Lower leg skin (tissue), 4 donors: ENCODE measurements around the gene AKIRIN1. TPM values are rescaled to one million over a fixed set of nuclear protein-coding genes. Genes with fewer than 3 reads are reported as not detected.
"Not testable (repeated sequence)": the region's sequence is repeated elsewhere in the genome, so short reads cannot be mapped to it uniquely, and the experiment has no call there.

ENCODE experiments used
- DNase-seq, 2 donors: peaks; one replicate each; pipeline ENCODE4 v3.0.0-alpha.2; 2019; ENCODE audit warnings: low spot score in 2 of 2
- H3K4me3 ChIP-seq: fragments of 200-600 bp; sonication (generic); 2 replicates; pipeline ENCODE4 v1.5.1; 2017; ENCODE audit warnings: mild to moderate bottlenecking, low read depth; ENCODE audit not compliant: poor library complexity, severe bottlenecking
- CTCF ChIP-seq, 3 donors: fragments of 450-650 bp; IDR thresholded peaks; one replicate each; pipeline ENCODE4 v1.5.1; 2016; ENCODE audit warnings: antibody characterized with exemption in 3 of 3, mild to moderate bottlenecking in 3 of 3, moderate library complexity in 2 of 3
- POLR2A ChIP-seq, 2 donors: fragments of 450-650 bp; IDR thresholded peaks; one replicate each; pipeline ENCODE4 v1.6.1; 2016 to 2017; ENCODE audit warnings: antibody characterized with exemption in 2 of 2, mild to moderate bottlenecking in 1 of 2, moderate library complexity in 1 of 2
- WGBS, 2 donors: methylation state at CpG; one replicate each; pipeline ENCODE4 v1.1.5; 2018; 5-methylcytosine and 5-hydroxymethylcytosine counted together
- intact Hi-C: fragments of 100-400 bp; cut with DNase I; formaldehyde crosslinking; loops from one replicate; pipeline ENCODE4 v1.15.0; 2023; ENCODE audit warnings: low total_unique reads
- total RNA-seq, 4 donors: library from RNA; depleted of rRNA; stranded (reverse); fragments of >200 nt; gene quantifications; one replicate each; pipeline ENCODE4 v1.1.0, GENCODE V29; 2016

Gene AKIRIN1
- total RNA-seq, 4 donors from 2014 or later: 22.3 to 36.8 (median 28.7) TPM

- no peak for TF ChIP-seq POLR2A (IDR thresholded peaks at IDR 0.05)
- TF ChIP-seq CTCF (IDR thresholded peaks at IDR 0.05): no peak
- no peak overlapping the region for H3K4me3 ChIP-seq
- DNase-seq: no peak
- intact Hi-C loops: no loop called here
- 72 to 74% methylated on average over 3 of the region's 3 CpGs for WGBS, 2 donors
These were observed 12.2 kb downstream of the AKIRIN1 start for GRCh38 chr1:39003281-39003680.

- WGBS, 2 donors: 60 to 66% methylated on average over 2 of the region's 2 CpGs
- no peak for DNase-seq
- TF ChIP-seq CTCF (IDR thresholded peaks at IDR 0.05) (no peak), POLR2A (IDR thresholded peaks at IDR 0.05) (no peak)
- H3K4me3 ChIP-seq: no peak overlapping the region
- intact Hi-C loops: no loop called here
These were observed 12.7 kb downstream of the AKIRIN1 start for GRCh38 chr1:39003794-39004193.

- intact Hi-C loops: no loop called here
- TF ChIP-seq CTCF (IDR thresholded peaks at IDR 0.05) (no peak), POLR2A (IDR thresholded peaks at IDR 0.05) (no peak)
- no peak overlapping the region for H3K4me3 ChIP-seq
- DNase-seq: no peak
- 88 to 96% methylated on average over 2 of the region's 2 CpGs for WGBS, 2 donors
These were observed 15.2 kb downstream of the AKIRIN1 start for GRCh38 chr1:39006287-39006686.

GRCh38 chr1:39006726-39007645 is 15.9 kb downstream of the AKIRIN1 start:
- 94% methylated on average over 13 of the region's 13 CpGs for WGBS, 2 donors
- TF ChIP-seq CTCF (IDR thresholded peaks at IDR 0.05): no peak
- TF ChIP-seq POLR2A (IDR thresholded peaks at IDR 0.05): no peak
- no peak for DNase-seq
- intact Hi-C loops: no loop called here
- no peak overlapping the region for H3K4me3 ChIP-seq

GRCh38 chr1:39014956-39015355 is 23.9 kb downstream of the AKIRIN1 start:
- H3K4me3 ChIP-seq, intact Hi-C loops, DNase-seq: not testable (repeated sequence)
- 91 to 96% methylated on average over 8 of the region's 8 CpGs for WGBS, 2 donors

GRCh38 chr1:39016604-39017171 is 25.6 kb downstream of the AKIRIN1 start:
- no peak for DNase-seq
- 75 to 86% methylated on average over 10 of the region's 10 CpGs for WGBS, 2 donors
- H3K4me3 ChIP-seq: no peak overlapping the region
- TF ChIP-seq POLR2A (IDR thresholded peaks at IDR 0.05) (no peak), CTCF (IDR thresholded peaks at IDR 0.05) (no peak)
- intact Hi-C loops: no loop called here
